Measurements from ENCODE around the gene ADAMTS17. TPM values are rescaled to one million over a fixed set of nuclear protein-coding genes. Genes with fewer than 3 reads are reported as not detected.
"Not testable (repeated sequence)": the region's sequence is repeated elsewhere in the genome, so short reads cannot be mapped to it uniquely, and the experiment has no call there.

Gene ADAMTS17
- total RNA-seq, 1 donor from 2014 or later, result 12.4 TPM

DNA sequence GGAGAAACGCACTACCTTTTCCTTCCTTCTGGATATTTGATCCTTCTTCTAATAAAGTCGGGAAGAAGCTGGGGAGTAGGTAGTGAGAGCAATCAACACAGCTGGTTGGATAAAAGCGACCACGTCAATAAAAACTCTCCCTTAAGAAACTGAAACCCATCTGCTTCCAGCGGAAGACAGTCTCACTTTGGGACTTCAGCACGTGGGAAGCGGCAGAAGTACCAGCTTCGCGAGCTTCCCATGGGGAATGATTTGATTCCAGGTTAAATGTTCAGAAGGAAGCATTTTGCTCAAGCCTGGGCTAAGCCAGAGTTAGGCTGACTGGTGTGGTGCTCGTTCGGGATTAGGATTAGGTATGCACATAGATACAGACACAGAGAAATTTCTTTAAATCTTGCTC is 346.2 kb downstream of the ADAMTS17 start:
- no peak for DNase-seq

DNA sequence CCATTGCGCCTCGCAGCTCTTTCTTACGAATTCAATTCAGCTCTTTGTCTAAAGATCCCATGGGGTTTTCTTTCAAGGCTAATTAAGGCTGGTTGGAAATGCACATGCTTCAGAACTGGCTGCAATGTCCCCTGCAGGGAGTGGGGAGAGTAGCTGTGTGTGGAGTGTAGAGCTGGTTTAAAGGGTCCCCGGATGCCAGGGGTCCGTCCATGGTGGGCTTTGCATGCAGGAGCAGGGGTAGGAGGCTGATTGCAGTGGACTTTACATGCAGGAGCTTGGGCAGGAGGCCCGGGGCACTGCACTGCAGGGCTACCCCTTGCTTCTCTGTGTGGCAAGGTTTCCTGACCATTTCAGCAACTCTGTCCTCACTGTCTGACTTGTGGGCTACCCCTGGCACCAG is 346.9 kb downstream of the ADAMTS17 start:
- DNase-seq, result no peak

DNA sequence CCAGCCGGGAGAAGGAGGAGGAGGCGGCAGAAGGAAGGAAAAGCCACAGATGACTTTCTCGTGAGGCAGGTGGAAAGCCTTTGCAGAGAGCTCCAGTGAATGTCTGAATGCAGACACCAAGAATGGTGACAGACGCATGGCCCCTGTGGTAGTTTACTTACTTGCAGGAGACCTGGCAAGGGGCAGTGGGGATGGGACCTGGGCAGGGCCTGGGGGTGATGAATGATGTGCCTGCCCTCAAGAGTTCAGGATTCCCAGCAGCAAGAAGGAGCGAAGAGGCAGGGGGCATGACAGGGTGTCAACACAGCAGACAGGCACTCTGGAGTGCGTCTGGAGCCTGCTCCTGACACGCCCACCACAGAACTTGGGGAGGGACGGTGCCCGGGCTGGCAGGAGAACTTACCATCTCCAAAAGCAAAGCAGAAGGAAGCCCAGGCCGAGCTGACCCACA is 348.1 kb downstream of the ADAMTS17 start:
- DNase-seq, result no peak

DNA sequence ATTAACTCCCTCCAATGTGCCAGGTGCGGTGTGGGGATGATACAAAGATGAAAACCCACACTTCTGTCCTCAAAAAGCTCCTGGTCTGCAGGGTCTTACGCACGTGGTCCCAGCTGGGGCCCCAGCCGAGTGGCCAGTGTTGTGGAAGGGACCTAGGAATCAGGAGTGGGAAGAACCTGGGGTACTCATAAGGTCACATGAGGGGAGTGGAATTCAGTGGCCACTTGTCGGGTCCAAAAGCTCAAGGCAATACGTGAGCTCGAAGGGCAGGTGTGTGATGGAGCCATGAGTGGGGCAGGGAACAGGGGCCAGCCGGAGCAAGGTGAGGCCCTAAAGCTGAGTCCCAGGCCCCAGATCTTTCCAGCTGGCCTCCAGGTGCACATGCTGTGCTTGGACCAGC is 348.5 kb downstream of the ADAMTS17 start:
- no peak for DNase-seq

DNA sequence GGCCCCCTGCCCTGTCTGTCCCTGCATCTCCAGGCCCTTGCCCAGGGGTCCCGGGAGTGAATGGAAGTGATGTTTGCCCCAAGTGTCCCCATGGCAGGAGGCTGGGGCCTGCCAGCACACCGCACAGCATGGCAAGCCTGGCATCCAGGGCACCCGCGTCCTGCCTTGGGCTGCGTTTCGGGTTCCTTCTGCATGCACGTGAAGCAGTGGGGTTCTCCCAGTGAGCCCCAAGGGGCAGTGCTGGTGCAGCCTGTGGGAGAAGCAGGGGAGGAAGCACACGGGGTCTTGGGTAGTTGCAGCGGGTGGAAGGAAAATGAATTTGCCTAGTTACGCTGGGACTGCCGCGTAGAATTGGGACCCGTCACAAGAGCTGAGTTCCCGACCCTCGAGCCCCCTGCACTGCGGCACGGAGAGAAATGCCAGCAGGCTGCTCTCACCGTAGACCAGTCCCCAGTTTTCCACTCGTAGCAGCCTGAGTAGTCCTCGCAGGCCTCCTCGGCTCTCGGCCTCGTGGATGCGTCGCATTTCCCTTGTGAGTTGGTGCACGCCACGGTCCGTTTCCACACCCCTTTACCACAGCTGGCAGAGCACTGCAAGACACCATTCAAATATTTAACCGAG is 349.1 kb downstream of the ADAMTS17 start:
- DNase-seq, result no peak

DNA sequence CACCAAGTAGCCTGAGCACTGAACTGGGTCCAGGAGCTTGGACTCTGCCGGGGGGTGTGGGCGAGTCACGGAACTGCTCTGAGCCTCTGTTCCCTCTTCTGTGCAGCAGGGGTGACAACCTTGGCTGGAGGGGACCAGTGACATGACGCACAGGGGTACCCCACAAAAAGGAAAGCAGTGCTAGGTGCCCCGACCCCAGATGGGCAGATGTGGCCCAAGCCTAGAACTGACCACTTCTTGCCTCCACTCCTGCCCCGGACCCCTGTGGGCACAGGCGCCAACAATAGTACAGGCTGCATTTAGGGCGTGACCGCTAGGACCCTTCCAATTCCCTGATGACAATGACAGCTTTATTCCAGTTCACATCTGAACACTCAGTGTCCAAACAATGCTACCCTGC is 352.7 kb downstream of the ADAMTS17 start:
- DNase-seq, result no peak

DNA sequence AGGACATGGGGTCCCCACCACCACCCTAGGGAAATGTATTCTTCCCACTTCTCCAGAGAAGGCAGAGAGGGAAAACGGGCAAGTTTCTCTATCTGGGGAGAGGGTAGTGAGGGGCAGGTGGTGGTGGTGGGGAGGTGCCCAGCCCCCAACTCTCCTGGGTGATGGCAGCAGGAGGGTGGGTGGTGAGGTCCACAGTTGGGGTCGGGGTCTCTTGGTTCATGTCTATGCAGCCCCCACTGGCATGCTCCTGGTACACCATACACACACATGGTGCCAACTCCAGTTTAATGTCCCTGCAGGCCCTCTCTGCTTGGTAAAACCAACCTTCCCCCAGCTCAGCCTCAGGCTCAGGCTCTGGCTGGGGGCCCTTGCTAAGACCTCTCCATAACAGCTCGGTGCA is 354.1 kb downstream of the ADAMTS17 start:
- no peak for DNase-seq

DNA sequence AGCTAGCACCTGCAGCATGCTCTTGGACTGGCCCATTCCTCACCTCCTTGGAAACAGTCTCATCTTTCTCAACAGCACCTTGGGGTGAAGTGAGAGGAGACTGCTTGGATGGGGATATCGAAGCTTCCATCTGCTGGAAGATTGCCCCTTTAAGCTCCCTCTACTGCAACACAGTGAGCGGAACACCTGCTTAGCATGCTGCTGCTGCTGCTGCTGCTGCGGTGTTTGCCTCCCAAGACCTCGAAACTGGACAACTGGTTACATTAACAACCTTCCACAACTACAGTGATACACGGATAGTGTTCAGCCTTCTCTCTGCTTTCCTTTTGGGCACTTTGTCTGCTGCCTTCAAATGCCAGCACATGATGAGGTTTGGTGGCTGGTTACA is 354.7 kb downstream of the ADAMTS17 start:
- no peak for DNase-seq

DNA sequence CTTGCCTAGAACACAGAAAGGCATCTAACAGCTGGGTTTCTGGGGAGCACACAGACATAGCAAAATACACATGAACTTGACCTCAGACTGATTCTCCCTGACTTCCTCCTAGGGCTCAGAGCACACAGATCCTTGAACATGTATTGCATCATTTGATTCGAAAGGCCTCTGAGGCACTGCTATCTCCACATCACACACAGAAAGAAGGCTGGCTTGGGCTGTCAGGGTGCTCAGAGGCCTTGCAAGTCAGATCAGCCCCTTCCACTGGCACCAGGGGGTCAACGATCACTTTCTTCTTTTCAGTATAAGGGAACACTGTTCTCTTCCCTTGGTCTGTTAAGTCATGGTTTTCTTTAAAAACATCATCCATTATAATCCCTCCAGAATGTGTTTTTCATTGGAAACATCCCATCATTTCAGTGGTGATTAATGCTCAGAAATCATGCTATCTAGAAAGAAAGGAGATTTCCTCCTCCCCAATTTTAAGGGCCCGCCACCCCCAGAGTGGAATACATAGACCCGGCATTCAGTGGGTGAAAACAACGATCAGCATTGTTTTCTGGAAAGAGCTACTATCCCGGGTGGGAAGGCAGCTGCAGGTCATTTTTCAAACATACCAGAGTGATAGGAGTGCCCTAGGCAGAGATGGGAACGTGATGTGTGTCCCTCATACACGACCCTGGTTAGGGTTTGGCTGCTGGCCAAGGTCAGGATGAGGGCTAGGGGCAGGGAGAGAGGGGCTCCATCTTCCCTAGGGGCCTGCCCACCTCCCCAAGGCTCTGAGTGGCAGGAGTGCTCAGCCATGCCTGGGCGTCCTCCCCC is 355.3 kb downstream of the ADAMTS17 start:
- DNase-seq, result peak; percentile 48

DNA sequence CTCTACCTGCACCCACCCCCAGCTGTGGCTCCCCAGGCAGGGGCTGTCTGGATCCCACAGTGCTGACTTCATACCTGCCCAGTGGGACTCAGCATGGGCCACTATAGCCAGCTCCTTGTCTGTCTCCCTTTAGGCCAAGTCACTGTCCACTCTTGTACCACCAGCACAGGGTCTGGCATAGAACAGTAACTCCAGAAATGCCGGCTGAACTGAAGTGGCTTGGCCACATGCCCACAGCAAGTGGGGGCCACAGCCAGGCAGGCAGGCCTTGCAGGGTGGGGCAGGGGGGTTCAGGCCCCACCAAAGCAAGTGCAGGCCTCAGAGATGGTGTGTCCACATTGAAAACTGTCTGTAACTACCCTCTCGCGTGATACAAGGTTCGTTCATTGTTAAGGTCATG is 355.9 kb downstream of the ADAMTS17 start:
- DNase-seq, result no peak

DNA sequence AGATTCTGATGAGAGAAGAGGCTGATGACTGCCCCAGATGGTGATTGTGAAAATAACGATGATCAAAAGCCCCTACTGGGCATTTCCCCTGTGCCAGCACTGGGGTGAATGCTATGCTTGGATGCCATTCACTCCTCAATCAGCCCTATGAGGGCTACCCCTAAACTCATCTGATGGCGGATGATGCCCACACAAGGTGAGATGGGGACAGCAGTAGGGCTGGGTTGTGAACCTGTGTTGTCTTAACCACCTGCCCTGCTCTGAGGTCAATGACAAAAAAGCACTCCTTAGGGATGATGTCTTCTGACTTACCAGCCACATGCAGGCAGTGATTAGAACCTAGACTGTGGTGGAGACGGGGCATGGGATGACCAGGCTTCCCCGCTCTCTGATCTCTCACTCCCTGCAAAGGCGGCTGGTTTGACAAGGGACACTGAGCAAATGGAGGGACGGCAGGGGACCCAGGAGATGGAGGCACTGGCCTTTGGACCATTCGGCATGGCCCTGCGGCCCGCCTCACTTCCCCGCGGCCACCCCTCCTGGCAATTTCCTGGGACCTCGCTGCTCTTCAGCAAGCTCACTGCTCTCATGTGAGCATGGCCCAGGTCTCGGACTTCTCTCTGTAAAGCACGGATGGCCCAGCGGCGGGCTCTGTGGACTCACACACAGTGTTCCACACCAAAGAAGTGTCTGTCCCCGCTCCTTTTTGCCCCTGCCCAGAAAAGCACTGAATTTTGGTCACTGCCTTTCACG is 357.1 kb downstream of the ADAMTS17 start:
- no peak for DNase-seq

DNA sequence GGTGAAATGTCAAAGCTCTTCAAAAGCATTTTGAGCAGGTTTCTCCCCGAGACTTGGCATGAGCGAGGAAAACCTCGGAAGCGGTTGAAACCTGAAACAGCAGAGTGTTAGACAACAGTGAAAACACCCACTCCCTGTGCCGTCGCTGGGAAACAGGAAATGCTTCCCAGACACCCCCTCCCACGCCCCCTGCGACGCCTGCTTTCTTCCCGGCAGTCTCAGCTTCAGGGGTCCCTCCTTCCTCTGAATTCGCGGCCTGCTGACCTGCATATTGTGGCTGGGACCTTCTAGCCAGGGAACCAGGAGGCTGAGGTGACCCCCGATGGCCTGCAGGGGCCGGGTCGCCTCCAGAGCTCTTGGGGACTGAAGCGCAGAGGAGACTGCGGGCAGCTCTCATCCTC is 357.9 kb downstream of the ADAMTS17 start:
- peak; percentile 67 for DNase-seq

DNA sequence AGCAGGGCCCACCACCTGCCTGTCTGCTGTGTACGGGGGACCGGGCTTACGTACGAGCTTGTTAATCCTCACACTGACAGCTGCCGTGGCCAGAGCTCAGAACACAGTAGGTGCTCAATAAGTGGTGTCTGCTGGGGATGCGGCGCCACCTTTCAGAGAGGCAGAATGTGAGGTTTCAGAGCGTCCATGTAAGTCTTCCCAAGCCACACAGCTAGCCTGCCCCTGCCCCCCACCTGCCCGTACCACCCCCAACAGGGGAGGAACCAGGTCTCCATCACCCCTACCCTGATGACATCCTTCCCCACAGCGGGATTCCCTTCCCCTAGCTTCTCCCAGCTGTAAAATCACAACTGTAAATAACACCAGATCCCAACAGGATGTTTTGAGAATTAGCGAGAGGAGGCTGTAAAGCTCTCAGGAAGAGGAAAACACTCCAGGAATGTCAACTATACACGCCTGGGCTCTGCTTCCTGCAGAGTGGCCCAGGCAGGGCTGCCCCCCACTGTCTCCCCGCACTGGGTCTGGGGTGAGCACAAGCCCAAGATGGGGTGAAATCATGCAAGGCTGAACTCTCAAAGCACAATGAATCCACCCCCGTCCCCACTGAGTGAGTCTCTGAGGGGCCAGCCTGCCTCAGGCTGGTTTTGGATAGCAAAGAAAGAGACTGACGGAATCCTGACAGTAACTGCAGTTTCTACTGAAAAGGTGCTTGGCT is 358.4 kb downstream of the ADAMTS17 start:
- peak; percentile 56 for DNase-seq

DNA sequence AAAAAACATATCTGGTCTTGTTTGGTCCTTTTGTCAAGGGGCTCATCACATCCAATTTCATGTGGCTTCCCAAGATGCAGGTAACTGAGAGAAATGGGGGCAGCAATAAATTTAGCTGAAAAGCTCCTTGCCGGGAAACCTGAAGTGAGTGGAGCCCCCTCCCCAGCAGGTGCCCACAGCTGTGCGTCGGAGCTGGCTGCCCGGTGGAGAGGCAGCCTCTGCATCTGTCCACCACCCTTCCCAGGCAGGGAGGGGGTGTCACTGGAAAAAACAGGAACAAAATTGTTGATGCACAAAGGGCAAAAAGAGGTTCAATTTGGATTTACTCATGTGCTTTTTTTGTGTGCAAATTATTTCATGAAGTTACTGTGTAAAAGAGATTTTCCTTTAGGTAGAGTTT is 359.1 kb downstream of the ADAMTS17 start:
- DNase-seq, result no peak

DNA sequence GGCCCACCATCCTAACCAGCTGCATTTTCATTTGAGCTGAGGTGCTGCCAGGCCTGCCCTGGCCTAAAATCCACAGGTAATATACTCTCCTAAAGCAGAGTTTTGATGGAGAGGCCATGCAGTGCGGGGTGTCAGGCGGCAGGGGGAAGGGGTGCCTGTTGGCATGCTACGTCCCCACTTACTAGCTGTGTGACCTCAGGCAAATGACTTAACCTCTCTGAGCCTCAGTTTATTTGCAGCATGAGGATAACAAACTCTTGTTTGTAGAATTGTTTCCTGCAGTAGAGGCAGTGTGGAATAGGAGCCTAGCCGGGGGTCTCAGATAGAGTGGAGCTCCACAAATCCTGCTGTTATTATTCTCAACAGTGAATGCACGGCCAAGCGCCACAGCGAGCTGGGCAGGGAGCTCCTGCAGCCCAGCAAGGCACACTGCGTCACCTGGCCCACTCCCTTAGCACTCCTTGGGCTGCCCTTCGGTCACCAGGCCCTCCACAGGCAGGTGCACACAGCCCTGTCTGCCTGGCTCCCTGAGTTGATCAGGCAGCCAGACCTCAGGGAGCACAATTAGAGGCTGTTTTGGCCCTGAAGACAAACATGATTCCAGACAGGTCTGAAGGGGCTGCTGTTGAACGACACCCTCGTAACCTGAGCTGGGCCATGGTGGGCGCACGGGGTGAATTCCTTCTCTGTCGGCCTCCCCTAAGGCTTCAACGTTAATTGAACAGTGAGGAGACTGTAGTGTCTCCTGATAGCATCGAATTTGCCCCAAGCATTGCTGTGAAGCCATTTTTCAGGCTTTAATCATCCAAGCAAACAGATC is 359.7 kb downstream of the ADAMTS17 start:
- no peak for DNase-seq

DNA sequence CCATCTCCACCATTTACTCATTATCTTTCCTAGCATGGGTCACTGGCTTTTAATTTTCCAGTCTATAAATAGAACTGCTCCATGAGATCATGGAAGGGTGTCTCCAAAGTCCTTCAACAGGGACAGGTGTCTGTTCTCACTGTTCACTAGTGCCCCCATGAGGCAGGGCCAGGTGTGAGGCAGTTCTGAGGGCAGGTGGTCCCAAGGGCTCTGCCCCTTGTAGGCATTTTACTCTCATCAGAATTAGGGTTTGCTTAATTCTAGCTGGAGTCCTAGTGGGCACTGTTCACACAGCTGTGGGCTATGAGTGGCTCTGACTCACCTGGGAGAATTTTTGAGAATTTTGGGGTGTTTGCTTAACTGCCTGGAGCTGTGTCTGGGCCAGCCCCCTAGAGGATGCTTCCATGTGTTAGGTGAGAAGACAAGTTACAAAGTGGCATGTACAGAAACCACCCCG is 360.6 kb downstream of the ADAMTS17 start:
- peak; percentile 46 for DNase-seq

DNA sequence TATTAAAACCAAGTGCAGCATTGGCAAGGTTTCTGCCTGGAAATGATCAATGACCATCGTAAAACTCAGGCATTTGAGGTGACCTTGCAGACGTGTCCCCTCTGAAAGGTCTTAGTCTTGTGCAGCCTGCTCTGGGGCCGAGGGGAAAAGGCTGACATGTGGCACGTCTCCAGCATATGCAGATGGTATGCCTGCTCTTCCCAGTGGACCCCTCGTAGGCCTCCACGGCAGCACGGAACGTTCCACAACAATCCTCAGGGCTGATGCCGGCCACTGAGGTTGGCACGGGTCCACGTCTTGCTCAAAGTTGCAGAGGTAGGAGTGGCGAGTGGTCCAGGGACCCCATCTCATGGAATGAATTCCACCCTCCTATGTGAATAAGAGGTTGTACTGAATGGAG is 361.0 kb downstream of the ADAMTS17 start:
- peak; percentile 52 for DNase-seq

DNA sequence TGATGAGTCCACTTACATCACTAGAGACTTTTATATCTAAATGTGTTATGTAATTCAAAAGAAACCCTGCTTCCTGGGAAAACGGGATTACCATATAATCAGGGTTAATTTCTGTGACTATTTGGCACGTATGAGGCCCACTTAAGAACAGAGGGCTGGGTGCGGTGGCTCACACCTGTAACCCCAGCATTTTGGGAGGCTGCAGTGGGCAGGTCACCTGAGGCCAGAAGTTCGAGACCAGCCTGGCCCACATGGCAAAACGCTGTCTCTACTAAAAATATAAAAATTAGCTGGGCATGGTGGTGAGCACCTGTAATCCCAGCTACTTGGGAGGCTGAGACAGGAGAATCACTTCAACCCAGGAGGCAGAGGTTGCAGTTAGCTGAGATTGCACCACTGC is 361.9 kb downstream of the ADAMTS17 start:
- not testable (repeated sequence) for DNase-seq

DNA sequence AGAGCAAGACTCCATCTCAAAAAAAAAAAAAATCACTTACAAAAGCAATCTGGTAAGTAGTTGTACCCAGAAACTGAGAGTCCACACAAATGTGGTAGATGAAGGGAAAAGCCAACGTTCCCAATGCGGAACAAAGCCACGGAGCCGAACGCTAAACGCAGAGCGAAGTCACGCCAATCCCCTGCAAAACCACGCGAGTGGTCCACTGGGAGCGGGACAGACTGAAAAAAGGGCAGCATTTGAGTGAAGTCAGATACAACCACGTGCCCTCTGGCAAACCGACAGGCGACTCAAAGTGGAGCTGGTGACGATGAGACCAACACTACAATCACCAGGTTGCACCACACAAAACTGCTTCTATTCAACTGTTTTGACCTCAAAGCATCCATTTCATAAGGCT is 362.4 kb downstream of the ADAMTS17 start:
- no peak for DNase-seq

DNA sequence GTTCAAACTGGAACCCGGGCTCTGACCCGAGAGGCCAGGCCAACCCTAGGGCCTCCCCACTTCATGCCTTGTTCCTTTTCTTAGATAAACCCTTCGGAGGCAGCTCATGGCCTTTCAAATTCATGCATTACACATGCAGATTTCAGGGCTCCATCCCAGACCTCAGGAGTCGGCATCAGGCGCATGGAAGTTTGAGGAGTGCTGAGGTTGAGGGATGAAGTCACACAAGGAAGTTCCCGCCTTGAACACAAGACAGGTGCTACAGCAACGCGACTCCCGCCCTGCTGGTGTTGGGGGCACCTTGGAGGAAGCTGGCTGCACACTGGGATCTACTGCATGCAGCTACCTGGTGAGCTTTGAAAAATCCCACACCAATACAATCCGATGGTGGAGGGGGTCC is 363.3 kb downstream of the ADAMTS17 start:
- no peak for DNase-seq

DNA sequence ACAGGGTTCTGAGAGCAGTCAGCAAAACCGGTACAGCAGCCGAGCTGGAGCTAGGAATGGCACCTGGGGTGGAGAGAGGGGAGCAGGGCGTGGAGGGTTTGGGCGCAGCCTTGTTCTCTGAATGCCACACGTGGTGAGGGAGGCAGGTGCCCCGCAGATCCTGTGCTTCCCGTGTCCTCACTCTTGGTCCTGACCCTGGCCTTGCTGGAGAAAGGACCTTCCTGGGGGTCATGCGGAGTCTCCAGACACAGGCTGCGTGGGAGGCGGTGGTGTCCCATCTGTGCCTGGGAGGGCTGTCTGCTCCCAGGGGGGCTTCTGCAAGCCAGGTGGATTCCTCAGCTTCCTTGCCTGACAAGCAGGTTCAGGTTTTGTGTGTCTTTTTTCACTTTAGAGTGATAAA is 363.8 kb downstream of the ADAMTS17 start:
- no peak for DNase-seq

All from tongue (tissue), 2 donors.